GM06990 (cell line): ENCODE measurements around the gene CCDC134.

Experiments
- DNase-seq: peaks from one replicate; pipeline ENCODE4 v3.0.0-alpha.2; 2011; ENCODE audit not compliant: insufficient read length; ENCODE audit errors: extremely low read depth
- H3K27me3 ChIP-seq: replicated peaks from 2 replicates; pipeline ENCODE4 v1.6.0; 2011; ENCODE audit warnings: low read length; ENCODE audit not compliant: control insufficient read depth, insufficient read depth
- H3K36me3 ChIP-seq: 2 replicates; pipeline ENCODE4 v1.5.1; 2011; ENCODE audit warnings: low read length; ENCODE audit not compliant: control insufficient read depth, insufficient read depth
- H3K4me3 ChIP-seq: replicated peaks from 2 replicates; pipeline ENCODE4 v1.5.1; 2011; ENCODE audit warnings: low read depth, mild to moderate bottlenecking, control low read depth, low read length
- CTCF ChIP-seq: IDR thresholded peaks from 2 replicates; pipeline ENCODE4 v1.5.1; 2011; ENCODE audit warnings: low read length, control low read depth, mild to moderate bottlenecking, inconsistent platforms; ENCODE audit not compliant: insufficient read depth, poor library complexity, severe bottlenecking

CCDC134 gene

GRCh38 chr22:41836551-41836950, 36.1 kb downstream of the CCDC134 start:
- DNase-seq = no peak
- TF ChIP-seq CTCF = no peak
- H3K4me3 ChIP-seq = no peak overlapping the region
- H3K27me3 ChIP-seq = no peaks in the 10 kb centered on the region
- H3K36me3 ChIP-seq = peaks cover 13% of the 10 kb centered on the region

GRCh38 chr22:41838842-41839618, 38.6 kb downstream of the CCDC134 start:
- Histone ChIP-seq H3K36me3 (peaks cover 18% of the 10 kb centered on the region), H3K4me3 (no peak overlapping the region), H3K27me3 (no peaks in the 10 kb centered on the region)
- no peak for TF ChIP-seq CTCF
- no peak for DNase-seq

GRCh38 chr22:41840216-41840615, 39.7 kb downstream of the CCDC134 start:
- no peak overlapping the region for H3K4me3 ChIP-seq
- H3K27me3 ChIP-seq = no peaks in the 10 kb centered on the region
- H3K36me3 ChIP-seq = peaks cover 20% of the 10 kb centered on the region
- no peak for DNase-seq
- TF ChIP-seq CTCF = no peak

DNA sequence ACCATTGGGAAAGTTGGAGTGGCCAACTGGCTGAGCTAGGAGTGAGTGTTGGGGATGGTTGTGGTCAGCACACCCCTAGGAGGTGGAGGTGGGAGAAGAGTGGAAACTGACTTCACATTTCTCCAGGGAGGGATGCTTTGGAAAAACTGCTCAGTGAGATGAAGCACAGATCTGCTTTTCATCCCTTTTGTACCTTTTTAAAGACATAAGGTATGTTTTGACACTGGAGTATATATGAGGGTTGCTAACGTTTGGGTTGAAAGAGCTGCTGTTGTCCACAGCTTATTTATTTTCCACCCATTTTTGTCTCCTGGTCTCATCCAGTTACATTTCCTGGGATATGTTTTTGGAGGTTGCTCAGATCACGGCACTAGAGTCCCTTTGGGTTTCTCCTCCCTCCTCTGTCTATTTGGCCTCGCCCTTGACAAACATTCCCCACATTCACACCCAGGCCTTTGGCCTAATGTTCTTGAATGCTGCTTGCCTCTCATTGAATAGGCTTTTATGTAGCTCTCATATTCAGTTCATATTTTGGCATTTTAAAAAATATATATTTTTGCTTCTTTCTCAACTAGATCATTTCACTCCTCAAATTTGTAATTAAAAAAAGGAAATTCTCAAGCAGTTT, 40.7 kb downstream of the CCDC134 start:
- no peak for TF ChIP-seq CTCF
- Histone ChIP-seq H3K4me3 (no peak overlapping the region), H3K27me3 (no peaks in the 10 kb centered on the region), H3K36me3 (peaks cover 17% of the 10 kb centered on the region)
- no peak for DNase-seq

GRCh38 chr22:41842996-41843970, 42.8 kb downstream of the CCDC134 start:
- DNase-seq = no peak

More at GRCh38 chr22:41842996-41843970, 42.8 kb downstream of the CCDC134 start:
- TF ChIP-seq CTCF = no peak
- H3K4me3 ChIP-seq = no peak overlapping the region
- H3K36me3 ChIP-seq = peaks cover 9% of the 10 kb centered on the region
- H3K27me3 ChIP-seq = no peaks in the 10 kb centered on the region
